Common myeloid progenitor, CD34-positive (primary cell): ENCODE results near the gene ZSCAN10.

Experiments used
- CTCF ChIA-PET: fragments of 350-600 bp; sonication (Branson Sonifier 250); formaldehyde crosslinking; loops from one replicate; lab custom pipeline; 2021; ENCODE audit warnings: antibody characterized with exemption; lab: Charles Lee
- POLR2A ChIA-PET: fragments of 350-600 bp; sonication (Branson Sonifier 250); formaldehyde crosslinking; loops from one replicate; lab custom pipeline; 2021; ENCODE audit warnings: antibody characterized with exemption; lab: Charles Lee
- DNase-seq, 3 donors: peaks; one replicate each; pipeline versions ENCODE4 v3.0.0 to v3.0.0-alpha.2; 2013
- H3K27ac ChIP-seq, 2 experiments: 1 replicate in 1 of 2; 2 replicates in 1 of 2; pipeline ENCODE4 v1.7.0; 2013; ENCODE audit warnings: inconsistent platforms in 2 of 2, low read length in 2 of 2, mild to moderate bottlenecking in 2 of 2, low read depth in 1 of 2, moderate library complexity in 1 of 2; ENCODE audit not compliant: severe bottlenecking in 2 of 2, insufficient read depth in 1 of 2, poor library complexity in 1 of 2
- H3K27me3 ChIP-seq, 5 experiments: replicated peaks in 2 of 5; 1 replicate in 3 of 5; 2 replicates in 2 of 5; pipeline versions ENCODE4 v1.6.1 to v1.7.0; 2013; ENCODE audit warnings: low read length in 4 of 5, mild to moderate bottlenecking in 2 of 5, moderate library complexity in 2 of 5, inconsistent platforms in 1 of 5; ENCODE audit not compliant: insufficient read depth in 5 of 5, control insufficient read depth in 4 of 5
- H3K36me3 ChIP-seq, 4 experiments: 1 replicate in 2 of 4; 2 replicates in 2 of 4; pipeline versions ENCODE4 v1.6.1 to v1.7.0; 2013; ENCODE audit warnings: low read length in 3 of 4, control low read depth in 1 of 4, mild to moderate bottlenecking in 1 of 4; ENCODE audit not compliant: control insufficient read depth in 4 of 4, insufficient read depth in 4 of 4
- H3K4me1 ChIP-seq, 4 experiments: 1 replicate in 3 of 4; 2 replicates in 1 of 4; pipeline versions ENCODE4 v1.6.1 to v1.7.1; 2013; ENCODE audit warnings: low read length in 3 of 4, mild to moderate bottlenecking in 3 of 4, control low read depth in 1 of 4, inconsistent platforms in 1 of 4, moderate library complexity in 1 of 4; ENCODE audit not compliant: control insufficient read depth in 4 of 4, insufficient read depth in 4 of 4; ENCODE audit errors: control extremely low read depth in 1 of 4
- H3K4me3 ChIP-seq, 7 experiments: 1 replicate in 4 of 7; 2 replicates in 3 of 7; pipeline versions ENCODE4 v1.5.1 to v1.7.0; 2013; ENCODE audit warnings: mild to moderate bottlenecking in 7 of 7, low read length in 6 of 7, moderate library complexity in 6 of 7, inconsistent platforms in 2 of 7, low read depth in 2 of 7, control low read depth in 1 of 7; ENCODE audit not compliant: insufficient read depth in 4 of 7, control insufficient read depth in 1 of 7; ENCODE audit errors: extremely low read depth in 1 of 7
- H3K9me3 ChIP-seq, 5 experiments: 1 replicate in 4 of 5; 2 replicates in 1 of 5; pipeline versions ENCODE4 v1.6.1 to v1.7.1; 2013; ENCODE audit warnings: low read length in 4 of 5, mild to moderate bottlenecking in 2 of 5, inconsistent platforms in 1 of 5, low read depth in 1 of 5, moderate library complexity in 1 of 5; ENCODE audit not compliant: control insufficient read depth in 4 of 5, insufficient read depth in 2 of 5; ENCODE audit errors: control extremely low read depth in 1 of 5
- WGBS: methylation state at CpG from one replicate; pipeline ENCODE4 v1.1.5; 2013; ENCODE audit not compliant: insufficient coverage; 5-methylcytosine and 5-hydroxymethylcytosine counted together

Gene ZSCAN10

DNA sequence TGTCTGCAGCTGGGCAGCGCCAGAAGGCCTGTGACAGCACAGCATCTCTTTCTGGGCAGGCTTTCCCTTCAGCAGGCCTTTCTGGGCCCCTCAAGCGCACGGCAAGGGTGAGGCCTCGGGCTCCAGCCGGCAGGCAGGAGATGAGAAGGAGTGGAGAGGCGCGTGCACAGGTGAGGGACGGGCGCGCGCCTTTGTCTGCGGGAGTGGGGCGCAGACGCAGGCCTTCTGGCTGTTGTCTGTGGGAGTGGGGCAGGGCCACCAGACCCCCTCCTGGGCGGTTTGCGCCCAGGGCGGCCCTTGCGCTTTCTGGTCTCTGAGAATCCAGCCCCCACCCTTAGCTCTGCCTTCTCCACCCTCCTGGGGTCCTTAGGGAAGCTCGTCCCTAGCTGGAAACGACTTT lies 19.8 kb upstream of the ZSCAN10 start:
- no peak overlapping the region for H3K27ac ChIP-seq
- ChIA-PET CTCF (interaction anchor here (1.4 to 4.9 kb wide), 4 partner anchors 10 to 88 kb away, joined by 4 to 28 read pairs (median 17); no protein-coding TSS in a partner anchor), POLR2A (no interaction called here)
- WGBS: 99% methylated on average over 20 of the region's 20 CpGs
- H3K9me3 ChIP-seq: no peaks in the 10 kb centered on the region
- no peak for DNase-seq
- no peak overlapping the region for H3K4me3 ChIP-seq
- H3K4me1 ChIP-seq: peaks cover 0 to 8% (median 5%) of the 10 kb centered on the region in 4 experiments
- H3K36me3 ChIP-seq: peaks cover 0 to 4% (median 1%) of the 10 kb centered on the region in 4 experiments
- H3K27me3 ChIP-seq: peaks cover 0 to 2% (median 0%) of the 10 kb centered on the region in 5 experiments

DNA sequence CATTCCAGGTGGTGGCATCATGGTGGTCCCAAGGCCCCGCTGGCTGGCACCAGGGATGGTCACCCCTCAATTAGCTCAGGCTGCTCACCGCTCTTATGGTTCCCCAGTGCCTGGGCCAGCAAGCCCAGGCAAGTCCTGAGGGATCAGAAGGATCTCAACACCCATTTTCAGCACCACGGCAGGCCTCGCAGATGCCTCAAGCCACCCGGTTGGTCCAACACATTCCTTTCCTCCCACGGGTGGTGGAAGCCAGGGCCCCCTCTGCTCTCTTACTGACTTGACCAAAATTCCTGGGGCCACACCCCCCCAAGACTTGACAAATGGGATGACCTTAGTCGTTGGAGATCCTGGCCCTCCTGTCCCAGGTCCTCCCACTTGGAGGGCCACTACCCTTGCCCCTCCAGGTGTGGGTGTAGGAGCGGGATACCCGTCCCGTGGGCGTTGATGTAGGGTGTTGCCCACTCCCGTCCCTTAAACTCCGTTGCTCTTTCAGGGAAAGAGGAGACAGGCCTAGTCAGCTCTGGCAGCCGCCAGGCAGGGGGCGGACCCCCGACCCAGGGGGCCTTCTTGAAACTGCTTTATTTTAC lies 19.2 kb upstream of the ZSCAN10 start:
- CTCF ChIA-PET: interaction anchor here (0.9 to 4.9 kb wide), 6 partner anchors 11 to 88 kb away, joined by 4 to 28 read pairs (median 8); no protein-coding TSS in a partner anchor
- POLR2A ChIA-PET: no interaction called here
- peaks cover 0 to 2% (median 0%) of the 10 kb centered on the region in 5 experiments for H3K27me3 ChIP-seq
- WGBS: 97% methylated on average over 15 of the region's 16 CpGs
- no peaks in the 10 kb centered on the region for H3K9me3 ChIP-seq
- H3K4me1 ChIP-seq: peaks cover 0 to 6% (median 3%) of the 10 kb centered on the region in 4 experiments
- DNase-seq: no peak
- no peak overlapping the region for H3K4me3 ChIP-seq
- H3K27ac ChIP-seq: no peak overlapping the region
- peaks cover 0 to 4% (median 1%) of the 10 kb centered on the region in 4 experiments for H3K36me3 ChIP-seq

DNA sequence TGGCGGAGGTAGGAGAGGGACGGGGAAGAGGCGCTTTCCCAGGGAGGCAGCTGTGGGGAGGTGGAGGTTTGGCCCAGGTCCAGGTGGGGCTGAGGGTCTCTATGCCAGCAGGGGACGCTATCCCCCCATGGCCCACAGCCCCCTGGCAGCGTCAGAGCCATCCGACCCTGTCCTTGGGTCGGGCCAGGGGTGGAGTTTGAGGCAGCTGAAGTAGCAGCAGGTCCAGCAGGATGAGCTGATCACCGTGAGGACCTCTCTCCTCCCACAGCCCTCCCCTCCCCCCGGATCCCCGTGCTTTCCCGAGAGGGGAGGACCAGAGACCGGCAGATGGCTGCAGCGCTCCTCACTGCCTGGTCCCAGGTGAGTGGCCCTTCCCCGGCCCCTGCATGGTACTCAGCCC lies 16.5 kb upstream of the ZSCAN10 start:
- WGBS: 99% methylated on average over 10 of the region's 14 CpGs
- Histone ChIP-seq H3K4me3 (no peak overlapping the region), H3K27ac (no peak overlapping the region), H3K9me3 (no peaks in the 10 kb centered on the region), H3K4me1 (peaks cover 0 to 17% (median 7%) of the 10 kb centered on the region in 4 experiments), H3K27me3 (peaks cover 0 to 2% (median 0%) of the 10 kb centered on the region in 5 experiments), H3K36me3 (peaks cover 0 to 2% (median 1%) of the 10 kb centered on the region in 4 experiments)
- POLR2A ChIA-PET: interaction anchor here (0.5 kb wide), 1 partner anchor 20 kb away, joined by 3 read pairs; no protein-coding TSS in a partner anchor
- CTCF ChIA-PET: interaction anchor here (1.3 to 6.1 kb wide), 3 partner anchors 14 to 64 kb away, joined by 3 to 31 read pairs (median 5); no protein-coding TSS in a partner anchor
- no peak for DNase-seq

GRCh38 chr16:3115003-3115402 lies 15.9 kb upstream of the ZSCAN10 start:
- Histone ChIP-seq H3K27ac (no peak overlapping the region), H3K4me3 (no peak overlapping the region), H3K27me3 (peaks cover 0 to 2% (median 0%) of the 10 kb centered on the region in 5 experiments), H3K36me3 (peaks cover 0 to 2% (median 1%) of the 10 kb centered on the region in 4 experiments), H3K4me1 (peaks cover 0 to 17% (median 7%) of the 10 kb centered on the region in 4 experiments), H3K9me3 (no peaks in the 10 kb centered on the region)
- no peak for DNase-seq
- ChIA-PET CTCF (interaction anchor here (0.8 to 6.1 kb wide), 4 partner anchors 15 to 64 kb away, joined by 3 to 31 read pairs (median 4); no protein-coding TSS in a partner anchor), POLR2A (no interaction called here)
- 94% methylated on average over 7 of the region's 12 CpGs for WGBS

GRCh38 chr16:3113765-3114479 lies 14.8 kb upstream of the ZSCAN10 start:
- no peak overlapping the region for H3K4me3 ChIP-seq
- no peak overlapping the region for H3K27ac ChIP-seq
- peaks cover 0 to 2% (median 0%) of the 10 kb centered on the region in 5 experiments for H3K27me3 ChIP-seq
- no peaks in the 10 kb centered on the region for H3K9me3 ChIP-seq
- DNase-seq: no peak
- peaks cover 0 to 17% (median 7%) of the 10 kb centered on the region in 4 experiments for H3K4me1 ChIP-seq
- H3K36me3 ChIP-seq: no peaks in the 10 kb centered on the region
- 97% methylated on average over 9 of the region's 17 CpGs for WGBS
- ChIA-PET CTCF (interaction anchor here (0.8 to 6.1 kb wide), 5 partner anchors 8 to 82 kb away, joined by 3 to 31 read pairs (median 3); no protein-coding TSS in a partner anchor), POLR2A (no interaction called here)

GRCh38 chr16:3112881-3113574 lies 13.9 kb upstream of the ZSCAN10 start:
- H3K27ac ChIP-seq: peak overlapping the region in 1 of 2 experiments; percentile 70

More at GRCh38 chr16:3112881-3113574, 13.9 kb upstream of the ZSCAN10 start:
- Histone ChIP-seq H3K27me3 (peaks cover 0 to 2% (median 0%) of the 10 kb centered on the region in 5 experiments), H3K36me3 (no peaks in the 10 kb centered on the region), H3K9me3 (no peaks in the 10 kb centered on the region), H3K4me1 (peaks cover 0 to 17% (median 7%) of the 10 kb centered on the region in 4 experiments), H3K4me3 (peak overlapping the region in 5 of 7 experiments; percentile 17 to 69 (median 26))
- CTCF ChIA-PET: interaction anchor here (1.0 to 6.1 kb wide), 3 partner anchors 9 to 17 kb away, joined by 3 to 31 read pairs (median 3); no protein-coding TSS in a partner anchor
- no peak for DNase-seq
- WGBS: 51% methylated on average over 18 of the region's 19 CpGs
- POLR2A ChIA-PET: no interaction called here
